GM19397 (cell line): ENCODE results near the gene MBP.

Source experiments
- ATAC-seq: cut with Tn5 transposase; IDR thresholded peaks from one replicate; pipeline ENCODE4 v1.9.1; 2021; ENCODE audit warnings: mild to moderate bottlenecking, moderate library complexity; ENCODE audit not compliant: unreplicated experiment

Gene MBP

DNA sequence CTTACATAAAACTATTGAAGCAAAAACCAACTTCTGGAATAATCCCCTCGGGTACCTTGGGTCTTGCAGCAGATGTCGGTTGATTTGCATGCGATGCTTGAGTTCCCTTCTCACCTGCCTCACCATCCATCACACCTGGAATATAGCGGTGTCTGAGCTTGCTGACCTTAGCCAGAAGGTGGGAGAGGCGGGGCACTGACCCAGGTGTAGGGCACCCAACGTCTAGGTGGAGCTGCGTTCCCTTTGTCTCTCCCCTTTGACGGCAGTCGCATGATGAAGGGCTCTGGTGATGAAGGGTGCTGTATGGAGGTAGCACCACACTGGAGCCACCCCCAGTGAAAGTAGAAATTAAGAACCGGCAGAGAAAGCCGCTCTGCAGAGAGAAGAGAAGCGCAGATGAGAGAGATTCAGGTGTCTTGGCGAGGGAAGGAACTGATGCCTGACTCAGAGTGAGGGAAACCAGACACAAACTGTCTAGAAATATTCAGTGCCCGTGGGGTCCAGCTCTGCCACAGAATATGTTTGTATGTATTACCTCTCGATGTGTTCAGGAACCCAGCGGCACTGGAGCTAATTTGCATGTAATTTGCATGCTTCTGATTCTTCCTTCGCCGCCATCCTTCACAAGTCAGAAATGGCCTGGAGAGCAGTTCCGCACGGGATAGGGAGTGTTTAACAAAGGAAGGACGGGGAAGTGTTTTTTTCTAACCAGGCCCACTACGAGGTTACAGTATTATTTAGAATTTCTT is 19.4 kb upstream of the MBP start:
- no peak for ATAC-seq

DNA sequence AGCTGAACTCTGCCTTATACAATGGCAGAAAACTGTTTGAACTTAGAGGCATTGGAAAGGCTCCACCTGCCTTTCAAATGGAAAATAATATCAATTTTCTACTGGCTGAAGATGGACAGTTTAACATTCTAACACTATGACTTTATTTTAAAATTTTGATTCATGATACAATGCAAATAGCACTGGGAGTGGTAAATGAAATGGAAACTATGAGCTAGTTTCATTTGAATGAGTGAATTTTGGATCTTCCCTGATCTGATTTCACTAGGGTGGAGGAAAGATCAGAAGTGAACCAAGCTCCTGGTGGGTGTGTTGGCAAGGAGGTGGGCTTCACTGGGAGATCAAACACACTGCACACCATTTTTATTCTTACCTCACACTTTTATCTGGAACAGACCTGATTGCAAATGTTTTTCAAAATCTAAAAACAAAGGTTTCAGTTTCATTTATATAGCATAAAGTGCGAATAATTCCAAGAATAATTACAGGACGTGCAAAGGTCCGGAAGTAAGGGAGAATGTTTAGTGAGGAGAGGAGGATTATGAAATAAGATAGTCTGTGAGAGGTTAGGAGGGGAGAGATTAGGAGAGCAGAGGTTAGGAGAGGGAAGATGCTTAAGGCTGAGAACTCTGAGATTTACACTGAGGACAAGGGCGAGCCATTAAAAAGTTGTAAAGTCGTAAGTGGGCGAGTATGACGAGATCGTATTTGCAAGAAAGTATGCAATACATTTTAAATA is 18.6 kb upstream of the MBP start:
- ATAC-seq: no peak

DNA sequence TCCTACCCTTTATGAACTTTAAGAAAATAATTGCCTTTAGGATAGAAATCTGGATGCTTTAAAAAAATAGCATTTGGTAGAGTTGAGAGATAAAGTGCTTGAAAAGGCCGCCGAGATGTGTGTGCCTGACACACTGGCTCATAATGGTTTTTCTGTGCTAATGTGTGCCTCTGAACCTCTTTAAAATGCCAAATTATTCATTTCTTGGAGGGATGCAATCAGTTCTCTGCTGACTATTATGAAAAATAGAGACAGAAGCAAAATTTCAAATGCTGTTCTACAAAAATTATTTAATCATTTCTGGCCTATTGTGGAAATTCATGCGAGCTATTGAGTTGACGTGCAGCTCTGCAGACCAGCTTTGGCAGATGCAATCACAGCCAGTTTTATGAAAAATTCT is 18.0 kb upstream of the MBP start:
- no peak for ATAC-seq

DNA sequence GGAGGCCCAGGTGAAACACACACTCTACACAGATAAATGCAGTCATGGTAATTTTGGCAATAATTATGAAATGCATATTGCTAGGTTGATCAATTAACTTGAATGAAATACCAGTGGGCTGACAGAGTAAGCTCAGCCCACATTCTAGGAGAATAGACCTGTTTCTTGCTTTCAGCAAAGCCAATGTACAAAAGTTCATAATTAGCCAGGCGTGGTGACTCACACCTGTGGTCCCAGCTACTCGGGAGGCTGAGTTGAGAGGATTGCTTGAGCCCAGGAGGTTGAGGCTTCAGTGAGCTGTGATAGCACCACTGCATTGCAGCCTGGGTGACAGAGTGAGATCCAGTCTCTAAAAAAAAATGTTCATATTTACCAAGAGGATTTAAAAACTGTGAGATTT is 15.7 kb upstream of the MBP start:
- ATAC-seq: no peak

DNA sequence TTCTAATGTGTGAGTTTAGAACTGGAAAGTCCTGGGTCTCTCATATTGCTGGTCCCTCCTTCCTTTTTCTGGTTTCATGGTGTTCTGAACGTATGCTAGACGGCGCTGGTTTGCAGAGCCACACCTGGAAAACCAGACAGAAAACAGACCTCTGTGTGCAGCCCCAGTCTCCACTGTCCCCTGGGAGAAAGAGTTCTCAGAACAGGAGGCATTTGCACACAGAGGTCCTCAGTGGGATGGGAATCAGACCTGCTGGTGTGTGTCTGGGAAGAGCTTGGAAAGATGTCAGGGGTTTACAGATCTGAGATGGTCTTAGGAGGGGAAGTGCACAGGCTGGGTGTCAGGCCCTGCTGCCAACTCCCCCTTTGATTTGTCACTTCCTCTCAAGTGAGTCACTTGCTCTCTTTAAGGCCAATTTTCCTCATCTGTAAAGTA is 14.9 kb upstream of the MBP start:
- no peak for ATAC-seq

DNA sequence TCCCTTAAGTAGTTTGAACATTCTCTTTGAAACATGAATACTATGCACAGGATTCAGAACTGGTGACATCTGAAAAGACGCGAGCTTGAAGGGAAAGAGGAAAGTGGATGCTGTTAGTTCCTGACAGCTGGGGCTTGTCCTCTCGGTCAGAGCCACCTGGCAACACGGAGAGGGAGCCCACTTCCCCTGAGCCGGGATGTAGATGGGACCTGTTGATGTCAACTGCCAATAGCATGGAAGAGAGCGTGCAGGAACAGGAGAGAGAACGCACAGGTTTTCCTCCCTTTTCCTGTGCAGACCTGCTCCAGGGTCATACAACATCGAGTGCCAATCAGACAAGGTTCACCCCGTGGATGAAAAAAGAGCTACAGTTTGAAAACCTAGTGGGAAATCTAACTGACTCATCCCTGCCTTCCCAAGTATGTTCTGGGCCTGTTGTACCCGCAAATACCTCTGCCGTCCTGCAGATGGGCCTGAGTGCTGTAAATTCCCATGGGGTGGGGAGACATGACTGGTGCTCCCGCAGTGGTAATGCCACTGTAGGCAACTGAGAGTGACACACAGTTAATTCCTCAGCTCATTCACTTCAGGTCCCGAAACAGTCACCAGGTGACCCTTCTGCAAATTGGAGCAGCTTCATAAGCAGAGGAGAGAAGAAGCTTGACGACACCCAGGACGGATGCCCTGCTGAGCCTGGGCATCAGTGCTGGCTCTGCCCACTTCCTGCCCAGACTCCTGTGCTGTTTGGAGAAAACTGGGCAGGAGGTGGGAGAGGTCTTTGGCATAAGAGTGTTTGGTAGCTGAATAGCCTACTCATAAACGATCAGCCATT is 13.9 kb upstream of the MBP start:
- no peak for ATAC-seq

DNA sequence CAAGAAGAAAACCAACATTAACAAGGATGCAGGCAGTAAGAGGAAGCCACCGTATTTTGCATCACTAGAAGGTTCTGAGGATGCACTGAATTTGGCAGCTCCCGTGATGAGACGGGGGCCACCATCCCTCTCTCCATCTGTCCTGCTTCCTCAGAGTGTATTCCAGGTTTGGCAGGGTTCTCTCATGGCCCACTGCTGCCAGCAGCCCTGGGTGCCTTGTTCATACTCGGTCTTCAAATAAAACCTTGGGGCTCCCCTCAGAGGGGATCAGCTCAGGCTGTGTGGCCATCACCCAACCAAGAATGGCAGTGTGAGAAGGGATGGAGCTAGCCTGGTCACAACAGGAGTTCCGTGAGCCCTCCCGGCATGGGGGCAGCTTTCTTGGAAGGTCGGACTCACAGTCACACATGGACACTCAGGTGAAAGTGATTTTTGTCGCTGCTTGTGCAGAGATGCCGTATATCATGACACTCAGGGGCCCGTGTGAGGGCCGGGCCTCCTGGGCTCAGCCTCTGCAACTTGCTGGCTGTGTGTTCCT is 12.8 kb upstream of the MBP start:
- no peak for ATAC-seq

DNA sequence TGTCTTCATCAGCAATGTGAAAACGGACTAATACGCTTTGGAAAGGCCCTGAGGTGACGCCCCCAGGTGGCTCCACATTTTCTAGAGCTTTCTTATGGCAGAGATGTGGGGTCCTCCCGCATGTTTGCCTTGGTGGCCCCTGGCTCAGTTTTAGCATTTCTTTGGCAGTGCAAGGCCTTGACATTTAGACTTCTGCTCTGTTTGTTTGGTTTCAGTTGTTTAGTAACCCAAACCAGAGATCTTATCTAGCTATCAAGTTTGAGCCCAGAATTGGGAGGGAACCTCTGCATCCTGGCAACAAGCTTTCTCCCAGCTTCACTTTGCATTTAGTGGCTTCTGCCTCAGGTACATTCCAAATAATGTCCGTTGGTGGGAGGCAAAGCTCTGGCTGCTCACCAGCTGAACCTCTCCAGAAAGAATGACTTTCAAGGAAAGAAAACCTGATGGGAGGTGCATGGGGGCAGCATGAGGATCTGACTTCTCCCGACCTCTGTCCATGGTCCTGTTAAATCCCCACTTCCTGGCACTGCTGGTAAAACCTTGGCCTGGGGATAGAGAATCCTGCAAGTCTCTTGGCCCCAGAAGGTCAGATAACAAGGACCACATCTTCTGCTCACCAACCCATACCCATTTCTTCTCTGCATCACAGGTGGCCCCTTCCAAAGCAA is 12.0 kb upstream of the MBP start:
- no peak for ATAC-seq

DNA sequence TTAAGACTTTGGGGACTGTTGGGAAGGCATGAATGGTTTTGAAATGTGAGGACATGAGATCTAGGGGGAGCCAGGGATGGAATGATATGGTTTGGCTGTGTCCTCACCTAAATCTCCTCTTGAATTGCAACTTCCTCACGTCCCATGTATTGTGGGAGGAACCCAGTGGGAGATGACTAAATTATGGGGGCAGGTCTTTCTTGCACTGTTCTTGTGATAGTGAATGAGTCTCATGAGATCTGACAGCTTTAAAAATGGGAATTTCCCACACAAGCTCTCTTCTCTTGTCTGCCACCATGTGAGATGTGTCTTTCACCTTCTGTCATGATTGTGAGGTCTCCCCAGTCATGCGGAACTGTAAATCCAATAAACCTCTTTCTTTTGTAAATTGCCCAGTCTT is 11.5 kb upstream of the MBP start:
- no peak for ATAC-seq

DNA sequence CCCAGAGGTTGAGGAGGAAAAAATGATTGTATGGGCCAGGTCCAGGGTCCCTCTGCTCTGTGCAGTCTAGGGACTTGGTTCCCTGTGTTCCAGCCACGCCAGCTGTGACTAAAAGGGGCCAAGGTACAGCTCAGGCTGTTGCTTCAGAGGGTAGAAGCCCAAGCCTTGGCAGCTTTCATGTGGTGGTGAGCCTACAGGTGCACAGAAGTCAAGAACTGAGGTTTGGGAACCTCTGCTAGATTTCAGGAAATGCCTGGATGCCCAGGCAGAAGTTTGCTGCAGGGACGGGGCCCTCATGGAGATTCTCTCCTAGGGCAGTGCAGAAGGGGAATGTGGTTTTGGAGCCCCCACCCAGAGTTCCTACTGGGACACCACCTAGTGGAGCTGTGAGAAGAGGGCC is 10.6 kb upstream of the MBP start:
- ATAC-seq: no peak

DNA sequence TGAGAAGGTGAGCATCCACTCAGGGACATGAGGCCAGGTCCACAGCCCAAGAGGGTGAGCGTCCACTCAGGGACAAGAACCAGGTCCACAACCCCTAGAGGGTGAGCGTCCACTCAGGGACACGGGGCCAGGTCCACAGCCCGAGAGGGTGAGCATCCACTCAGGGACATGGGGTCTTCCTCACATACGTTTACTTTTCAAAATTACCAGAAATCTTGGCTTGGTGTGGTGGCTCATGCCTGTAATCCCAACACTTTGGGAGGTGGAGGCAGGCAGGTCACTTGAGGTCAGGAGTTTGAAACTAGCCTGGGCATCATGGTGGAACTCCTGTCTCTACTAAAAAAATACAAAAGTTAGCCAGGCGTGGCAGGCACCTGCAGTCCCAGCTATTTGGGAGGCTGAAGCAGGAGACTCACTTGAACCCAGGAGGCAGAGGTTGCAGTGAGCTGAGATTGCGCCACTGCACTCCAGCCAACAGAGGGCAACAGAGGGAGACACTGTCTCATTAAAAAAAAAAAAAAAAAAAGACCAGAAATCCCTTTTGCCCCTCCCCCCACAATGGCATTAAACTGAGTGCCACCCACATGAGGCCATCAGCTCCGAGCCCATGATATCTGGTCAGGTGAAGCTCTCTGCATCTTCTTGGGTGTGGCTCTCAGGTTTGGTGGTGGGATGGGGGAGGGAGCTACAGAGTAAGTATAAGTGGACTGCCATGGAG is 9.0 kb upstream of the MBP start:
- ATAC-seq: no peak

DNA sequence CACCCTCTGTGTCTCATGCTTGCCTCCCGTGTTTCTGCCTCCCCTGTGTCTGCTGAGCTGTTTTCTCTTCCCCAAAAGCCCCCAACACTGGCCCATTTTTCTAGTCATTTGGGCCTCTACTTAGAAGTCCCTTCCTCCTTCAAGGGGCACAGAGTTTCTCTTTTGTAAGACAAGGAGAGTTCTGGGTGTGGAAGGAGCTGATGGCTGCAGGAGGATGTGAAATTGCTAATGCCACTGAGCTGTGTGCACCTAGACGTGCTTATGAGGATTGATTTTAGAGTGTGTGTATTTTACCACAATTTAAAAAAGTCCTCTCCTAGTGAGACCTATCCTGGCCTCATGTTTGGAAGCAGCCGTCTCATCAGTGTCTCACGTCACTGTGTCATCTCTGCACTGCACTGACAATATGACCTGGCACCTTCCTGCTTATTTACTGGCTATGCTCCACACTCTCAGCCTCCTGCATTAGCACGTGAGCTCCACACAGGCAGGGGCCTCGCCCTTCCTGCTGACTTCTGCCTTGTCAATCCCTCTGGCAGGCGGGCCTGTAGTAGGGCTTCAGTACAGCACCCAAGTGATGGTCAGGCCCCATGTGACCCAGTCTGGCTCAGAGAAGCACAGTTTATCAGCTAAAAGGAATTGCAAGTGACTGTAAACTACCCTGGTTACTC is 8.0 kb upstream of the MBP start:
- no peak for ATAC-seq

DNA sequence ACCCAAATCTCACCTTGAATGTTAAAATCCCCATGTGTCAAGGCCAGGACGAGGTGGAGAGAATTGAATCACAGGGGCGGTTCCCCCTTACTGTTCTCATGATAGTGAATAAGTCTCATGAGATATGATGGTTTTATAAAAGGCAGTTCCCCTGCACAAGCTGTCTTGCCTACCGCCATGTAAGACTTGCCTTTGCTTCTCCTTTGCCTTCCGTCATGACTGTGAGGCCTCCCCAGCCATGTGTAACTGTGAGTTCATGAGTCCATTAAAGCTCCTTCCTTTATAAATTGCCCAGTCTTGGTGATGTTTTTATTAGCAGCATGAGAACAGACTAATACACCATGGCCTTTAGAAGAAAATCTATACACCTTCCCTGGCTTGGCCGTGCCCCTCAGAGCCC is 7.4 kb upstream of the MBP start:
- ATAC-seq: no peak

DNA sequence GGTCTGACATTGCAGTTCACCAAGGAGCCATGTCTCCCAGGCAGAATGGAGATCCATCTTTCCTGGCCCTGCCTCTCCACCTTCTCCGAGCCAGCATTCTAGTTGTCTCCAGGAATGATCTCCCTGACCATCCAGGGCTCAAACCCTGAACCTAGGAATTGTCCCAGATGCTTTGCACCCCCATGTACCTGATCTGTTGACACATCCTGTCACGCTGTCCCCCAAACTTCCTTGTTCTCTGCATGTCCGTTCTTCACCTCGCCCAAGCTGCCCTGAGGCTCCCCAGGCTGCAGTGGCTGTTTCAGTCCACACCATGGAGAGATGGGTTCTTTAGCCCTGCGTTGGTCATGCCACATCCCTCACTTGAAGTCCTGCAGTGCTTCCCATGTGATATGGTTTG is 7.0 kb upstream of the MBP start:
- no peak for ATAC-seq

DNA sequence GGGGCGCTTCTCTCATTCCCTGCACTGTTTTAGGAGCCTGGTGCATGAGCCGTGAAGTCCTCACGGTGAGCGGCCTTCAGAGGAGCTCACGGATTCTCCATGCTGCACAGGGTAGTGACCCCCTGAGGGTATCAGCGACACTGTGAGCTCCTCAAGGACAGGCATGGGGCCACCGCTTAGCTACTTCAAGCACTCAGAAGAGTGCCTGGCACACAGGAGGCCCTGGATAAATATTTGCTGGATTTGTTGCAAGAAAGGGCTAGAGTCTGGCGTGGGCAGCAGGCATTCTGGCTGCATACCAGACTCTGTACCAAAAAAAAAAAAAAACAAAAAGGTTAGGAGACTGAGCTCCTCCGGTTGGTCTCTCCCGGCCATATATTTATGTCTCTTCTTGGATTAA is 5.7 kb upstream of the MBP start:
- no peak for ATAC-seq

DNA sequence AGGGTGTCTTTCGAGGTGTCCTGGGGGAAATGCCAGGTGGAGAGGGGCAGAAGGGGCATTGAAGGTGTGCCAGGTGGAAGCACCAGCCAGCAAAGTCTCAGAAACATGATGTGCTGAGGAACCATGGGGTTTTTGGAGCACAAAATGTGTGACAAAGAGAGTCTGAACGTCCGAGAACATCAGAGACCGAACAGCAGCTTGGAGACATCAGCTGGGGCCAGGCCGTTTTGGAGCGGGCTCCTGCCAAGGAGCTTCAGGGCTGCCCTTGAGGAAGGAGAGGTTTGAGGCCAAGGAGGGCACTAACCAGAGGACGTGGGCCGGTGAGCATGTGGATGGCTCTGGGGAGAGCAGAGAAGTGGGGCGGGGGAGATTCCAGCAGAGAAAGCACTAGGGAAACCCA is 5.3 kb upstream of the MBP start:
- no peak for ATAC-seq

DNA sequence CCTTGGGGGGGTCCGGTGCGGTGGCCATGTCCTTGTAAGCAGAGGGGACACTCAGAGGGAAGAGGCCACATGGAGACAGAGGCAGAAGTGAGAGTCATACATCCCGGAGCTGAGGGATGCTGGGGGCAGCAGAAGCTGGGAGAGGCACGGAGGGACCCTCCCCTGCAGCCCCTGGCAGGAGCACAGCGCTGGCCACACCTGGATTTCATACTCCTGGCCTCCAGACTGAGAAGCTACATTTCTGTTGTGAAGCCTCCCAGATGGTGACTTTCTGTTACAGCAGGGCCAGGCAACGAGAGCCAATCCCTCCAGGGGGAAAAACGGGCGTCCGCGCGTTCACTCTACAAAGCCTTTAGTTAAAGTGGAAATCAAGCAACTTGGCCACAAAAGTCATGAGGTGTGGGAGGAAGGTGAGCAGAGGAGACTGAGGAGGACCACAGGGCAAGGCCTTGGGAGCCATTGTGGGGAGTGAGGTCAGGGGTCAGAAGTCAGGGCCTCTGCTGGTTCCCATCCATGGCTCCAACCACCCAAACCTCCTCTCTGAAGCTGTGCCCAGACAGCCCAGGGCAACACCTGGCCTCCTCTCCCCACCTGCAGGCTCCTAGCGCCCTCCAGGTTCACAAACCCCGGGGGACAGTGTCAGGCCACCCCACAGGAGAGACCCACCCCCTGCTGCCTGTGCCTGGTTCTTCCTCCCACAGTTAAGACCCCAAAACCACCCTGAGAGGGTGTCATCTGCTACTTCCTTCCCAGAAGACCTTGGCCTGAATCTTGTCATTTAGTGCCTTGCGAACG is 4.5 kb upstream of the MBP start:
- ATAC-seq: no peak

DNA sequence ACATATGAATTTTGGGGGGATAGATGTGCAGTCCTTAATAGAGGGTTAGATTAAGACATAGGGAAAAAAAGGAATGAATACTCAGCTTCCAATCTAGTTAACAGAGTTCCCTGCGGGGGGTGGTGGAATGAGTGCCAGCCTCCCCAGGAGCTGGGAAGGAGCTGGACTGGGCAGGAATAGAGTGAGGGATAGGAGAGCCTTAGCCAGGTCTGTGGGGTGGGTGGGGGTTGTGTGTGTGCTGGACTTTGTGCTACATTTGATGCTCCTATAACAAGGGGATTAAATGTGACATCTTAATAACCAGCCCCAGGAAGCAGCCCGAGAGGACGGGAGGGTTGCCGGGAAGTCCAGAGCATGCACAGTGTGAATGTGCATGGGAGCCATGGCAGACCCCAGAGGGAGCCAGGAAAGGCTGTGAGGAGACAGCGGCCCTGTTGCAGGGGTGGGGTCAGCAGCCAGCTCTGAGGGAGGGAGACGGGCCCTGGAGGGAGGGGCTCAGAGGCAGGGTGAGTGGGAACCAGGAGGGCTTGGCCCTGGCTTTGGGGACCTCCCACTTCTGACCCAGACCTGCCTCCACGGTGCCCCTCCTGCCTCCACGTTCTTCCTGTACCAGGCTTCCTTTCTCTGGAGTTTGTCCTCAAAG is 3.6 kb upstream of the MBP start:
- no peak for ATAC-seq
